ENCODE data around the gene EEPD1. TPM values are rescaled to one million over a fixed set of nuclear protein-coding genes. Genes with fewer than 3 reads are reported as not detected.
A peak's percentile ranks its signal among the peaks of the same experiment; 100 is the strongest.

Gene EEPD1
- total RNA-seq, 1 experiment from 2014 or later = 5.0 TPM

GRCh38 chr7:36217961-36218284, 64.9 kb downstream of the EEPD1 start:
- Histone ChIP-seq H3K56ac (ENCODE audit: insufficient read length, low read depth, low read length) (no peak overlapping the region), H3T11ph (ENCODE audit: low read length) (no peak overlapping the region), H3K4me2 (ENCODE audit: insufficient read depth, insufficient read length, low read length) (no peak overlapping the region), H2BK15ac (ENCODE audit: low read depth, low read length) (no peak overlapping the region), H4K8ac (replicated peaks; ENCODE audit: insufficient read length, low read depth, low read length) (no peak overlapping the region), H4K20me1 (ENCODE audit: control insufficient read depth, insufficient read depth, insufficient read length) (no peaks in the 10 kb centered on the region), H2AK5ac (ENCODE audit: insufficient read length, low read length) (no peak overlapping the region), H3K9ac (ENCODE audit: extremely low read depth, insufficient read length, low read length) (no peak overlapping the region), H2BK20ac (ENCODE audit: low read depth, low read length, poor library complexity, severe bottlenecking) (no peak overlapping the region), H2BK12ac (ENCODE audit: insufficient read length, low read depth, low read length) (no peak overlapping the region), H3K27me3 (ENCODE audit: insufficient read depth, low read length) (no peaks in the 10 kb centered on the region), H3K23ac (ENCODE audit: insufficient read length, low read depth, low read length) (no peak overlapping the region), H2BK5ac (ENCODE audit: insufficient read length, low read length) (no peak overlapping the region), H3K9me3 (ENCODE audit: control insufficient read depth, low read depth, low read length) (no peaks in the 10 kb centered on the region), H3K14ac (ENCODE audit: insufficient read depth, low read length) (no peak overlapping the region), H3K79me1 (ENCODE audit: insufficient read depth, low read depth, low read length, poor library complexity, severe bottlenecking) (no peaks in the 10 kb centered on the region), H4K5ac (ENCODE audit: insufficient read length, low read depth, low read length) (no peak overlapping the region), H2BK120ac (ENCODE audit: low read depth, low read length, poor library complexity, severe bottlenecking) (no peak overlapping the region), H3K4ac (ENCODE audit: low read depth, low read length) (no peak overlapping the region), H4K91ac (ENCODE audit: insufficient read length, low read depth, low read length) (no peak overlapping the region), H3K23me2 (ENCODE audit: insufficient read length, low read depth, low read length, poor library complexity, severe bottlenecking) (no peaks in the 10 kb centered on the region), H3K4me1 (ENCODE audit: insufficient read depth, low read length) (peaks cover 13% of the 10 kb centered on the region; the same call in 1 of the 2 replicates), H3K79me2 (ENCODE audit: insufficient read depth, low read length) (no peaks in the 10 kb centered on the region), H3K18ac (ENCODE audit: insufficient read length, low read depth, low read length) (no peak overlapping the region), H2AFZ (ENCODE audit: low read length) (no peak overlapping the region), H3K27ac (ENCODE audit: insufficient read length, low read depth, low read length) (no peak overlapping the region)
- Mint-ChIP-seq H3K9me3 (peaks cover 0 to 4% of the 10 kb centered on the region in 2 experiments; a peak in 3 of 5 replicates), H3K36me3 (ENCODE audit: insufficient read depth in 1 of 3, low read depth in 3 of 3) (peaks cover 0 to 13% (median 8%) of the 10 kb centered on the region in 3 experiments; a peak in 5 of 7 replicates), H3K27me3 (ENCODE audit: low read depth) (peaks cover 2% of the 10 kb centered on the region), H3K4me1 (peaks cover 36 to 42% of the 10 kb centered on the region in 2 experiments), H3K4me3 (no peak overlapping the region), H3K27ac (peak overlapping the region in 1 of 3 experiments; percentile 76; a peak in 1 of 7 replicates)
- no peak for DNase-seq
- WGBS (ENCODE audit: extremely low coverage, insufficient read length, low lambda C conversion rate) = no CpG with 5 or more reads among the region's 5 CpGs
- no peak for TF ChIP-seq CTCF (conservative IDR thresholded peaks at IDR 0.05)

Data from H9 (cell line).